GM19193 (cell line): ENCODE measurements around the gene LIN7B.

Source experiments
- POLR2A ChIP-seq: IDR thresholded peaks from 4 replicates; pipeline ENCODE4 v1.6.1; 2011; ENCODE audit not compliant: insufficient read depth, insufficient read length; ENCODE audit errors: extremely low read depth

The LIN7B gene

DNA sequence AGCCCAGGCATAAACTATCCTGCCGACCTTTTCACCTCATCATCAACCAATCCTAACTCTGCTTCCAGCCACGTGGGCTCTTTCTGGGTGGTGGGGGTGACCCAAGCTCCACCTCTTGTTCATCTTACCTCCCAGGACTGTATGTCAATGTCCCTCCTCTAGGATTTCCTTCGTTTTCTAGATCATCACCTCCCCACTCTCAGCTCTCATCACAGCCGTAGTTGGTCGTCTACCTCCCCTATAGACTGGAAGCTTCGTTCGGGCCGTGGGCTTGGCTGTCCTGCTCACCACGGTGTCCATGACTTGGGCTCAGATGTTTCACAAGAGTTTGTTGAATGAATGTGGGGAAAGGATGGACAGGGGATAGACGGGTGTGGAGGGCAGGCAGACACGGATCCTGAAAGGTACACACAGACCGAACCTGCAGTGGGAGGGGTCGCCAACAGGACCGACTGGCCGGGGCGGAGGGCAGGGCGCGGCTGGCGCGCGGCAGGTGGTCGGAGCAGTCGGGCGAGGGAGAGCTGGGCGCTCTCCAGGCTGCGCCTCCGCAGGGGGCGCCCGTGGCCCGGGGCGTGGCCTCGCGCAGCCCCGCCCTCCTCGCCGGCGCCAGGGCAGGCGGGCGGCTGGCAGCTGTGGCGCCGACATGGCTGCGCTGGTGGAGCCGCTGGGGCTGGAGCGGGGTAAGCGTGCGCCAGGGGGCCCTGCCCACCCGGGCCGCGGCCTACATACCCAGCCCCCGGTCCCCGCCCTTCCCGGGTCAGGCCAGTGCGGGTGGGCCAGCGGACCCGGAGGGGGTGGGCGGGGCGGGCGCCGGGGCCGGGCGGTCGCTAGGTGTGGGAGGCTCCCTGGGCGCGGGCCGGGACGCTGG lies at the start of gene LIN7B:
LIN7B (plus strand) TSS at position 609 of the 868 bp plus-strand sequence; CDS start at position 644, 35 bp downstream.
- peak; percentile 23 for TF ChIP-seq POLR2A

GRCh38 chr19:49064768-49065611 lies 49.2 kb upstream of the LIN7B start, which contains the start of gene NTF4:
TSS of gene NTF4 (minus strand) at chr19:49064818. CDS start at chr19:49061997, 2,821 bp downstream.
- no peak for TF ChIP-seq POLR2A

DNA sequence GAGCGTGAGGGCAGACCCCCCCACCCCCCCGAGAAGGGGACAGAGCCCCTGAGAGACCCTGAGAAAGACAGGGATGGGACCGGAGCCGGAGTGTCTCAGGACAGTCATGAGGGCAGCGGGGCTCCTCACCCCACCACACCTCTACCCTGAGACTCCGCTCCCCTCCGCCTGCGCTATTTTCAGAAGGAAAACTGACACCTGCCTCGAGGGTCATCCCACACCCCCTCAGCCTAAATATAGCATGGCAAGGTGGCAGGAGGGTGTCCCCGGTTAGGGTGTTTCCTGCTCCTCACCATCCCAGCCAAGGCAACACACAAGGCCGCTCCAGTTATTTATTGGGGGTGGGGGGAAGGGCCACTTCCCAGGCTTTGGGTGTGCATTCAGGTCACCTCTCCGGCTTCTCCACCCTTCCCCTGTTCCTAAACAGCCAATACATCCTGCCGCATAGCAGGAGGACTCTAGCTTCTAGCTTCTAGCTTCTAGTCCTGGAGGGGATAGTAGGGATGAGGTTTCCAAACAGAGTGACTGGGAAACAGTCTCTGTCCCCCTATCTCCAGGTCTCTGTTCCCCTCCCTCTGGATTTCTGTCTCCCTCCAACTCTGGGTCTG lies 48.2 kb upstream of the LIN7B start:
- TF ChIP-seq POLR2A = no peak

DNA sequence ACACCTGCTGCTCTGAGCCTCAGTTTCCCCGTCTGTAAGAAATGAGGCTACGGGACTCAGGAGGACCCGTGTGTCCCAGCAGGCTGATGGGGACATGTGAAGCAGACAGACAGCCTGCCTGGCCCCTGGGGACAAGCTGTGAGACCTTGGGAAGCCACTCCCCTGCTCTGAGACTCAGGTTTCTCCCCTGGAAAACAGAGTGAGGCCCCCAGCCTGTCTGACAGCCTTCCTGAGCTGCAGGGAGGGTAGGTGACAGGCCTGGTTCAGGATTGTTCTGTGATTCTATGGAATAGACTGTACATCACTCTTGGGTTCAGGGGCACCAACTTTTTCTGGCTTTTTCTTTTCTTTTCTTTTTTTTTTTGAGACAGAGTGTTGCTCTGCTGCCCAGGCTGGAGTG lies 46.6 kb upstream of the LIN7B start:
- no peak for TF ChIP-seq POLR2A

- TF ChIP-seq POLR2A = no peak
Measured at GRCh38 chr19:49069026-49069425, 45.1 kb upstream of the LIN7B start.

- no peak for TF ChIP-seq POLR2A
Measured at GRCh38 chr19:49070416-49070815, 43.8 kb upstream of the LIN7B start.

DNA sequence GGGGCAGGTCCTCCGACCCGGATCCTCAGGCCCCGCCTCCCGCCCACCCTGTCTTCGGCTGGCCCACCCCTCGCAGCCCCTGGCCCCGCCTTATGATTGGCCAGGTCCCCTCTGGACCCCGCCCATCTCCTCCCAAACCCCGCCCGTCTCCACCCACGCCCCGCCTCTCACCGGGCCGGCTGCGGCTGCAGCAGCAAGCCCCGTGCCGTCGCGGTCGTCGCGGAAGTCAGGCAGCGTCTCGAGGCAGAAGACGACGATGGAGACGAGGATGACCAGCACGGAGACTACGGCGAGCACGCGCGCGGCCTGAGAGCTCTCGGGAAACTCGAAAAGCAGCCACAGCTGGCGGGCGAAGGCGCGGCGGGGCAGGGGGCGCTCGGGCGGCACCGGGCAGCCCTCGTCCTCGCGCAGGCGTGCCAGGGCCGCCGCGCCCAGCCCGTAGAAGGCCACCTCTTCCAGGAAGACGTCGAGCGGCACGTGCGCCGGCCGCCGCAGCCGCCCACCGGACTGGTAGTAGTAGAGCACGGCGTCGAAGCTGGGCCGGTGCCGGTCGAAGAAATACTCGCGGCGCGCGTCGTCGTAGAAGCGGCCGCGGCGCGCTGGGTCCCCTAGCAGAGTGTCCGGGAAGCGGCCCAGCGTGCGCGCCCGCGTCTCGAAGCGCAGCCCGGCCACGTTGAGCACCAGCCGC lies 42.2 kb upstream of the LIN7B start:
- no peak for TF ChIP-seq POLR2A

DNA sequence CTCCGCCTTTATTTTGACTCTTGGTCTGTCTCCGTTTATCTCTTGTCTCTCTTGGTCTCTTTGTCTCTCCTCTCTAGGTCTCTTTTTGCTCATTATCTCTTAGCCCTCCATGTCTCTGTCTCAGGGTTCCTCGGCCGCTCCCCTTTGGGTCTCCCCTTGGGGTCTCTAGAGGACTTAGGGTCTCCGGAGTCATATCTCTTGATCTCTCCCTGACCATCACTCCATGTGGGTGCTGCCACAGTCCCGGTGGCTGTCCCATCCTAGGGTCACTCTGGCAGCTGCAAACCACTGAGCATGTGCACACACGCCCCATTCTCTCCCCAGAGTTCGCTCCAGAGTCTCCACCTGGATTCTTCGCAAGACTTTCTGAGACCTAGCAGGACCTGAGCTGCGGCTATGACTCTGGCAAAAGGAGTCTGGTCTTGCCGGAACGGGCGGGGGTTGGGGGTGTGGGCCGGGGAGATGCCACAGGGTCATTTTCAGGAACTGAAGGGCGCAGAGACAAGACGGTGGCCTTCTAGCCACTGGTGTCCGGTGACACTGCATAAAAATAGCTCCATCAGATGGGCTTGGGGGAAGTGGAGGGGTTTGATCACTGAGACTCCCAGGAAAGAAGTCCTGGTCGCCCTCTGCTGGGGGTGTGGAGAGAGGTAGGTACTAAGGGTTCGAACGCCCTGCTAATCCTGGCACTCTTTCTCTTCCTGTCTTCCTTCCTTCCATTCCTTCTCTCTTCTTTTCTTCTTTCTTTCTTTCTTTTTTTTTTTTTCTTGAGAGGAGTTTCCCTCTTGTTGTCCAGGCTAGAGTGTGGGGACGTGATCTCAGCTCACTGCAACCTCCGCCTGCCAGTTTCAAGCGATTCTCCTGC lies 40.4 kb upstream of the LIN7B start:
- no peak for TF ChIP-seq POLR2A

DNA sequence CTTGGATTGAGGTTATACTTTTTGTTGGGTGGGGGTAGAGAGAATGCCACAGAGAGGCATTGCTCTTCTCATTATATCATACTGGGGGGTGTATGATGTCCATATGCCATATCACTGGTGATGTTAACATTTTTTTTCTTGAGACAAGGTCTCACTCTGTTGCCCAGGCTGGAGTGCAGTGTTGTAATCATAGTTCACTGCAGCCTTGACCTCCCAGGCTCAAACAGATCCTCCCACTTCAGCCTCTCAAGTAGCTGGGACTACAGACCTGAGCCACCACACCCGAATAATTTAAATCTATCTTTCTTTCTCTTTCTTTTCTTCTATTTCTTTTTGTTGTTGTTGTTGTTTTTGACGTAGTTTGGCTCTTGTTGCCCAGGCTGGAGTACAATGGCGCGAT lies 33.8 kb upstream of the LIN7B start:
- no peak for TF ChIP-seq POLR2A

- TF ChIP-seq POLR2A = no peak
Measured at GRCh38 chr19:49081273-49081672, 32.9 kb upstream of the LIN7B start.

- TF ChIP-seq POLR2A = no peak
Measured at GRCh38 chr19:49084206-49085019, 29.8 kb upstream of the LIN7B start.

DNA sequence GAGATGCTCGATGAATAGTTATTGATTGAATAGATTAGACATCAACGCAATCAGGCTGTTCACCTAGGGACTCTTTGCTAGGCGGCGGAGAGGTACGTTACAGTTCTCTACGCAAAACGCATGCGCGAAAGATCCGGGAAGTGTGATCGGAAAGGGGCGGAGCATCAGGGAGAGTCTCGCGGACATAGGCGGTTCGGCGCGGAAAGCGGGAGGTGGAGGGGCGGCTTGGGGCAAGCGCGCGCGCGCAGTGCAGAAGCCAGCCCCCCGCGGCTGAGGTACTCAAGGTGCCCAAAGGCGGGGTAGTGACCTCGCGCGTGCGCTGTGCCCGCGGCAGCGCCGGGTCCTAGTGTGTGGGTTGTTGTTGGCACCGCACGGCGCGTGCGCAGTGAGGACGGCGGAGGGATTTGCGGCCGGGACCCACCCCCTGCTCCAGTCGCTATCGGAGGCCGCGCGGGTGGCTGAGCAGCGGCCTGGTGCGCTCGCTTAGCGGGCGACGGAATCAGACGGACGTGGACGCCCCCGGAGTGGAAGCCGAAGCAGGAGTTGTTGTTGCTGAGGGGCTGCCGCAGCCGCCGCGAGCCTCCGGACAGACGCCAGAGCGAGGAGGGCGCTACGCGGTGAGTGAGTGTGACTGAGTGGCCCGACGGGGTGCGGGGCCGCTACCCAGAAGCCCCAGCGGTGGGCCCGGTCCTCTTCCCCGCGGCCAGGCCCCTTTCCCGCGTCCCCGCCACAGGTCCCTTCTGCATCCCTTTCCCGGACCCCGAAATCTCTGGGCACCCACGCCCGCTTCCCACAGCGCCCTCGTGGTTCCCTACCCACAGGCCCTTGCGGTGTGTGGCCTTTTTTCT lies 28.9 kb upstream of the LIN7B start, which contains the start of gene SNRNP70:
SNRNP70 (plus strand) TSS at position 432 of the 848 bp plus-strand sequence. CDS start 964 bp downstream, outside the sequence.
- peak; percentile 98 for TF ChIP-seq POLR2A
